Activated CD8-positive, alpha-beta T cell treated with anti-CD3 and anti-CD28 coated beads, Interleukin-2, amount 10 ng/mL, durations not matched to agents 7 days and 5 days (primary cell): Measurements from ENCODE around the gene CEP89. TPM values are rescaled to one million over a fixed set of nuclear protein-coding genes. Genes with fewer than 3 reads are reported as not detected.
"Not testable (repeated sequence)": the region's sequence is repeated elsewhere in the genome, so short reads cannot be mapped to it uniquely, and the experiment has no call there.

Experiments
- ATAC-seq: fragments of 150-1000 bp; cut with Tn5 transposase; one replicate; pipeline ENCODE4 v1.10.0; 2021; ENCODE audit warnings: moderate library complexity
- CTCF ChIA-PET: fragments of 350-600 bp; sonication (Branson Sonifier 250); formaldehyde crosslinking; loops from one replicate; lab custom pipeline; 2021; ENCODE audit warnings: antibody characterized with exemption; lab: Charles Lee
- POLR2A ChIA-PET: fragments of 350-600 bp; sonication (Branson Sonifier 250); formaldehyde crosslinking; loops from one replicate; lab custom pipeline; 2021; ENCODE audit warnings: antibody characterized with exemption; lab: Charles Lee
- DNase-seq: peaks from one replicate; pipeline ENCODE4 v3.0.0-alpha.2; 2020
- H3K27ac Mint-ChIP-seq: one replicate; pipeline ENCODE4 v1.8.0; 2021; ENCODE audit warnings: mild to moderate bottlenecking, mixed read lengths
- H3K27me3 Mint-ChIP-seq: one replicate; pipeline ENCODE4 v1.8.0; 2021; ENCODE audit warnings: low read depth, mixed read lengths
- H3K36me3 Mint-ChIP-seq: one replicate; pipeline ENCODE4 v1.8.0; 2021; ENCODE audit warnings: low read depth, mixed read lengths
- H3K4me1 Mint-ChIP-seq: one replicate; pipeline ENCODE4 v1.8.0; 2021; ENCODE audit warnings: low read depth, mixed read lengths
- H3K4me3 Mint-ChIP-seq: one replicate; pipeline ENCODE4 v1.8.0; 2021; ENCODE audit warnings: mild to moderate bottlenecking, mixed read lengths
- H3K9me3 Mint-ChIP-seq: one replicate; pipeline ENCODE4 v1.8.0; 2022; ENCODE audit warnings: mixed read lengths; ENCODE audit not compliant: insufficient read depth
- total RNA-seq, 2 experiments: library from RNA; stranded (reverse); gene quantifications; one replicate each; pipeline ENCODE4 v1.2.3, GENCODE V29; 2021

The CEP89 gene
- 10 to 100 TPM; 20.0 to 23.2 TPM for total RNA-seq

DNA sequence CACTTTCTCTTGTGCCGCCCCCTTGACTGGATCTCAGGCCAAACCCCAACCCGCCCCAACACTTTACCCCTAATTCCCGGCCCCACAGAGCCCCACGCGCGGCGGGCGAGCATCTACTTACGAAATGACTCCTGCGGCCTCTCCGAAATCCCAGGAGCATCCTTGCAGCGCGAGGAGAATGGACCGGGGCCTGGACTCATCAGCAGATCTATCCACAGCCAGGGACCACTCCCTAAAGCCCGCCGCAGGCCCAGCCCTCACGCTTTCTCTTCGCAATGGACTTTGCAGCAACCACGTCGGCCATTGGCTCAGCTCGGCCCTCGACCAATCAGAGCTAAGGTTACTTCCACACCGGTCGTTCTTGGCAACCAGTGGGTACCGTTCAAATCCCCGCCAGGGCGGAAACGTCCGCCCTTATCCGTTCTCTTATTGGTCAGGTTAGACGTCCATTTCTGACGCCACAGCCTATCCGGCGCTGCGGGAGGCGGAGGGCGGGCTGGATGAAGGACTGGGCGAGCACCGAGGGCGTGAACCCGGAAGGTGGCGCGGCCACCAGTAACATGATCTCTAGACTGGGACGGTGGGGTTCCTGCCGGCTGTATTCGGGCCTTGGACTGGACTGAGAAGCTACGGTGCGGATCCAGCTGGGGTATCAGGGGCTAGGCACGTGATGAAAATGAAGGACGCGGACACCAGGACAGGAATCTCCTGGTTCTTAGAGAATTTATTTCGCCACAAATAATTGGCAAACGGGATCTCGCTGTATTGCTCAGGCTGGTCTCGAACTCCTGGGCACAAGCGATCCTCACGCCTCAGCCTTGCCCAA is at the start of gene CEP89, which contains the start of gene FAAP24:
Gene CEP89, minus strand, starts transcription at position 244 of the 826 bp plus-strand sequence. Its CDS starts 84 bp downstream, at position 160.
Gene FAAP24, plus strand, starts transcription at position 528 of the 826 bp plus-strand sequence. CDS start 955 bp downstream, outside the sequence.
- peak; percentile 99 for ATAC-seq
- ChIA-PET POLR2A (interaction anchor here (0.6 to 1.5 kb wide), 6 partner anchors 108 to 619 kb away, joined by 3 to 6 read pairs (median 3); partner anchors contain the start of gene NUDT19), CTCF (interaction anchor here (1.3 kb wide), 1 partner anchor 147 kb away, joined by 3 read pairs; no protein-coding TSS in a partner anchor)
- H3K27me3 Mint-ChIP-seq: no peaks in the 10 kb centered on the region
- H3K36me3 Mint-ChIP-seq: peaks cover 28% of the 10 kb centered on the region
- no peaks in the 10 kb centered on the region for H3K9me3 Mint-ChIP-seq
- peak within 1 kb of the TSS; percentile 97 for H3K4me3 Mint-ChIP-seq
- peaks cover 20% of the 10 kb centered on the region for H3K4me1 Mint-ChIP-seq
- peak; percentile 99 for DNase-seq
- H3K27ac Mint-ChIP-seq: peak within 1 kb of the TSS; percentile 95

DNA sequence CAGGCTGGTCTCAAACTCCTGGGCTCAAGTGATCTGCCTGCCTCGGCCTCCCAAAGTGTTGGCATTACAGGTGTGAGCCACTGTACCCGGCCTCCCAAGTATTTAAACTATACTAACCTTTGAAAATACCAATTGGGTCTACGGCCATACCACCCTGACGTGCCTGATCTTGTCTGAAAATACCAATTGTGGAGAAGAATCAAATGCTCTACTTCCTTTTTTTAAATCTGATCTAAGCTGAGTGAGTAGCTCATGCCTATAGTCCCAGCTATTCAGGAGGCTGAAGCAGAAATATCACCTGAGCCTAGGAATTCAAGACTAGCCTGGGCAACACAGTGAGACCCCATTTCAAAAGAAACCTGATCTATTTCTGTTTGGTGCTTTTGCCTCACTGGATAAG is 39.1 kb upstream of the CEP89 start:
- H3K4me3 Mint-ChIP-seq, ATAC-seq, DNase-seq, H3K27me3 Mint-ChIP-seq, H3K4me1 Mint-ChIP-seq, H3K9me3 Mint-ChIP-seq, CTCF ChIA-PET, H3K27ac Mint-ChIP-seq, POLR2A ChIA-PET, H3K36me3 Mint-ChIP-seq: not testable (repeated sequence)

DNA sequence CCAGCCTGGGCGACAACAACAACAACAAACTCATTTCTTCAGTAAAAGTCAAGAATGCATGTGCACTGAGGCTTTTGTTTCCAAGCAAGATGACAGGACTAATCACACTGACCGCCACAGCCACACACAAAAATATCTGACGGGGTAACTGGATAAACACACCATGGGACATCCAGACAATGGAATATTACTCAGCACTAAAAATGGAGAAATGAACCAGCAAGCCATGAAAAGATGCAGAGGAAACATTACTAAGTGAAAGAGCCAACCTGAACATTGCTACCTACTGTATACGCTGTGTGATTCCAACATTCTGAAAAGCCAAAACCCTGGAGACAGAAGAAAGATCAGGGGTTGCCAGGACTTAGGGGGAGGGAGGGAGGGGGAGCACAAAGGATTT is 37.0 kb upstream of the CEP89 start:
- CTCF ChIA-PET: no interaction called here
- H3K9me3 Mint-ChIP-seq: no peaks in the 10 kb centered on the region
- ATAC-seq (no peak), DNase-seq (no peak)
- no peaks in the 10 kb centered on the region for H3K4me1 Mint-ChIP-seq
- no peaks in the 10 kb centered on the region for H3K27me3 Mint-ChIP-seq
- H3K27ac Mint-ChIP-seq: no peak overlapping the region
- POLR2A ChIA-PET: no interaction called here
- H3K36me3 Mint-ChIP-seq: peaks cover 2% of the 10 kb centered on the region
- H3K4me3 Mint-ChIP-seq: no peak overlapping the region

GRCh38 chr19:33005440-33005839 is 33.7 kb upstream of the CEP89 start:
- ChIA-PET CTCF (interaction anchor here (0.8 kb wide), 1 partner anchor 29 kb away, joined by 3 read pairs; no protein-coding TSS in a partner anchor), POLR2A (no interaction called here)
- no peak overlapping the region for H3K27ac Mint-ChIP-seq
- H3K4me3 Mint-ChIP-seq: no peak overlapping the region
- H3K27me3 Mint-ChIP-seq: no peaks in the 10 kb centered on the region
- H3K4me1 Mint-ChIP-seq: peaks cover 7% of the 10 kb centered on the region
- peaks cover 2% of the 10 kb centered on the region for H3K36me3 Mint-ChIP-seq
- DNase-seq (no peak), ATAC-seq (no peak)
- H3K9me3 Mint-ChIP-seq: no peaks in the 10 kb centered on the region

DNA sequence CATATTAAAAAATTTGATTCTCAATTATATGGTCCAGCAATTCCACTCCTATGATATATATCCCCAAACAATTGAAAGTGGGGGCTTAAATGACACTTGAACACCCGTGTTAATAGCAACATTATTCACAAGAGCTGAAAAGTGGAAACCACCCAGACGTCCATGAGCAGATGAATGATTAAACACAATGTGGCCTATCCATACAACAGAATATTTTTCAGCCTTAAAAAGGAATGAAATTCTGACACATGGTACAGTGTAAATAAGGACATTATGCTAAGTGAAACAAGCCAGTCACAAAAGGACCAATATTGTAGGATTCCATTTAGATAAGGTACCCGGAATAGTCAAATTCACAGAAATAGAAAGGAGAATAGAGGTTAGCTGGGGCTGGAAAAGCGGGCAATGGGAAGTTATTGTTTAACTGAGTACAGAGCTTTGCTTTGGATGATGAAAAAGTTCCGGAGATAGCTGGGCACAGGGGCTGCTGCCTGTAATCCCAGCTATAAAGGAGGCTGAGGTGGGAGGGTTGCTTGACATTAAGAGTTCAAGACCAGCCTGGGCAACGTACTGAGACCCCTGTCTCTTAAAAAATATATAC is 31.8 kb upstream of the CEP89 start:
- DNase-seq, H3K9me3 Mint-ChIP-seq, H3K27me3 Mint-ChIP-seq, POLR2A ChIA-PET, H3K36me3 Mint-ChIP-seq, CTCF ChIA-PET, H3K4me3 Mint-ChIP-seq, ATAC-seq, H3K27ac Mint-ChIP-seq: not testable (repeated sequence)
- H3K4me1 Mint-ChIP-seq: peaks cover 23% of the 10 kb centered on the region

- H3K9me3 Mint-ChIP-seq, CTCF ChIA-PET, H3K36me3 Mint-ChIP-seq, ATAC-seq, POLR2A ChIA-PET, DNase-seq, H3K27me3 Mint-ChIP-seq, H3K4me3 Mint-ChIP-seq: not testable (repeated sequence)
- Mint-ChIP-seq H3K27ac (peak overlapping the region; percentile 34), H3K4me1 (peaks cover 25% of the 10 kb centered on the region)
These were observed 30.5 kb upstream of the CEP89 start for GRCh38 chr19:33002126-33002865.

- peaks cover 27% of the 10 kb centered on the region for H3K4me1 Mint-ChIP-seq
- no peaks in the 10 kb centered on the region for H3K27me3 Mint-ChIP-seq
- CTCF ChIA-PET: interaction anchor here (1.7 kb wide), 1 partner anchor 80 kb away, joined by 4 read pairs; the partner anchor contains the start of gene GPATCH1
- POLR2A ChIA-PET: no interaction called here
- ATAC-seq: no peak
- DNase-seq: no peak
- H3K4me3 Mint-ChIP-seq: no peak overlapping the region
- H3K9me3 Mint-ChIP-seq: no peaks in the 10 kb centered on the region
- H3K27ac Mint-ChIP-seq: peak overlapping the region; percentile 86
- peaks cover 3% of the 10 kb centered on the region for H3K36me3 Mint-ChIP-seq
These were observed 29.2 kb upstream of the CEP89 start for GRCh38 chr19:33000910-33001309.

DNA sequence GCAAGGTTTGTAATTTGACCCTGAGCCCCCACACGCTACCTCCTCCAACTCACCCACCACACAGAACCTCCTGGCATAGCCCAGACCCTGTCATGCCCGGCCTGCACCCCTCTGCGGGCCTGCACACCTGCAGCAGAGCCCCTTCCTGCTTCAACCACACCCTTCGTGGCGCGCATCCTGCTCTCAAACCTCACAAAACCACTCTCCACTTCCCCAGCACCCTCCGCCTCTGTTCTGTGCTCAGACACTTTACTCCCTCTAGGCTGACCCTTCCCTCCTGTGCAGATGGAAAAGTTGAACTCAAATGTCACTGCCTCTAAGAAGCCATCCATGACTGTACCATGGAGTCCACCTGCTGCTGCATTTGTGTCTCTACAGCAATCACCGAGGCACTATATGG is 28.8 kb upstream of the CEP89 start:
- Mint-ChIP-seq H3K27ac (peak overlapping the region; percentile 86), H3K36me3 (peaks cover 3% of the 10 kb centered on the region), H3K27me3 (no peaks in the 10 kb centered on the region), H3K9me3 (no peaks in the 10 kb centered on the region), H3K4me3 (peak overlapping the region; percentile 32), H3K4me1 (peaks cover 27% of the 10 kb centered on the region)
- DNase-seq: peak; percentile 75
- ChIA-PET POLR2A (no interaction called here), CTCF (interaction anchor here (1.7 kb wide), 1 partner anchor 81 kb away, joined by 4 read pairs; the partner anchor contains the start of gene GPATCH1)
- peak; percentile 86 for ATAC-seq

- Mint-ChIP-seq H3K4me3 (no peak overlapping the region), H3K9me3 (no peaks in the 10 kb centered on the region), H3K27me3 (no peaks in the 10 kb centered on the region), H3K36me3 (peaks cover 3% of the 10 kb centered on the region), H3K27ac (peak overlapping the region; percentile 10), H3K4me1 (peaks cover 27% of the 10 kb centered on the region)
- POLR2A ChIA-PET: no interaction called here
- CTCF ChIA-PET: interaction anchor here (0.9 kb wide), 1 partner anchor 23 kb away, joined by 3 read pairs; no protein-coding TSS in a partner anchor
- ATAC-seq (no peak), DNase-seq (no peak)
These were observed 27.0 kb upstream of the CEP89 start for GRCh38 chr19:32998722-32999121.

- DNase-seq (no peak), ATAC-seq (no peak)
- no peak overlapping the region for H3K4me3 Mint-ChIP-seq
- ChIA-PET CTCF (no interaction called here), POLR2A (no interaction called here)
- H3K27me3 Mint-ChIP-seq: no peaks in the 10 kb centered on the region
- no peaks in the 10 kb centered on the region for H3K9me3 Mint-ChIP-seq
- peak overlapping the region; percentile 64 for H3K27ac Mint-ChIP-seq
- peaks cover 3% of the 10 kb centered on the region for H3K36me3 Mint-ChIP-seq
- H3K4me1 Mint-ChIP-seq: peaks cover 27% of the 10 kb centered on the region
These were observed 26.1 kb upstream of the CEP89 start for GRCh38 chr19:32997716-32998355.

DNA sequence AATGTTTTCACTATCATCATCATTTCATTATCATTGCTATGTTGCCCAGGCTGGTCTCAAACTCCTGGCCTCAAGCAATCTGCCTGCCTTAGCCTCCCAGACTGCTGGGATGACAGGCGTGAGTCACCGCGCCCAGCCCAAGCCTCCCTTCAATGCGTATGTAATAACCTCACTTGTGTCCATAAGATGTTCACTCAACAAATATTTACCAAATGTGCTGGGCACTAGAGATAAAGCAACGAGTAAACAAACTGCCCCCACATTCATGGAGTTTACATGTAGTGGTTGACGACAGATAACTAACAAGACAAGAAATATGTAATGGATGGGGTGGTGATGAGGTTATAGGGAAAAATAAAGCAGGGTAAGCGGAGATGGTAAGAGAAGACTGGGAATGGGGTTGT is 25.3 kb upstream of the CEP89 start:
- H3K4me1 Mint-ChIP-seq: peaks cover 27% of the 10 kb centered on the region
- CTCF ChIA-PET, H3K27me3 Mint-ChIP-seq, H3K9me3 Mint-ChIP-seq, DNase-seq, ATAC-seq, POLR2A ChIA-PET, H3K27ac Mint-ChIP-seq, H3K36me3 Mint-ChIP-seq, H3K4me3 Mint-ChIP-seq: not testable (repeated sequence)
